IMR-90 (cell line): Measurements from ENCODE around the gene LMO1.

Source experiments
- RAD21 ChIP-seq: IDR thresholded peaks from 2 replicates; pipeline ENCODE4 v1.6.1; 2012; ENCODE audit warnings: low read length, improper control_type of control experiment
- TF ChIP-seq, protein P1 (sequence below): conservative IDR thresholded peaks from 2 replicates; pipeline ENCODE4 v1.5.1; 2012; ENCODE audit warnings: mild to moderate bottlenecking, low read depth, low read length, improper control_type of control experiment

DNA sequence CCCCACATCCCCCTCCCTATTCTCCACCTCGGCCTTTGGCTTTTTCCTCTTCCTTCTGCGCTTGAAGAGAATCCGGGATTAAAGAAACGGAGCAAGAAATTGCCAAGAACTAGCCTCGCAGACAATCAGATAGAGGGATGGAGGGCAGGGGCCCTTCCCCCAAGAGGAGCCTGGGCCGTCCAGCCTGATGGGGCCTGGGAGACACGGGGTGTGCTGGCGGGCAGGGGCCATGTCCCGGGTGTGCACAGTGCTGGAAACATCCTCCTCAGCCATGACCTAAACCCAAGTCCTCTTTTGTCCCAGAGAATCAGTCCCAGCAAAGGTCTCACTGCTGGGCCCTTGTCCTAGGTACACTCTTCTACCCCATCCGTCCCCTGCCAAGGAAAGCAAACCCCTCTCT, 47.7 kb upstream of the LMO1 start:
- TF ChIP-seq, protein P1, sequence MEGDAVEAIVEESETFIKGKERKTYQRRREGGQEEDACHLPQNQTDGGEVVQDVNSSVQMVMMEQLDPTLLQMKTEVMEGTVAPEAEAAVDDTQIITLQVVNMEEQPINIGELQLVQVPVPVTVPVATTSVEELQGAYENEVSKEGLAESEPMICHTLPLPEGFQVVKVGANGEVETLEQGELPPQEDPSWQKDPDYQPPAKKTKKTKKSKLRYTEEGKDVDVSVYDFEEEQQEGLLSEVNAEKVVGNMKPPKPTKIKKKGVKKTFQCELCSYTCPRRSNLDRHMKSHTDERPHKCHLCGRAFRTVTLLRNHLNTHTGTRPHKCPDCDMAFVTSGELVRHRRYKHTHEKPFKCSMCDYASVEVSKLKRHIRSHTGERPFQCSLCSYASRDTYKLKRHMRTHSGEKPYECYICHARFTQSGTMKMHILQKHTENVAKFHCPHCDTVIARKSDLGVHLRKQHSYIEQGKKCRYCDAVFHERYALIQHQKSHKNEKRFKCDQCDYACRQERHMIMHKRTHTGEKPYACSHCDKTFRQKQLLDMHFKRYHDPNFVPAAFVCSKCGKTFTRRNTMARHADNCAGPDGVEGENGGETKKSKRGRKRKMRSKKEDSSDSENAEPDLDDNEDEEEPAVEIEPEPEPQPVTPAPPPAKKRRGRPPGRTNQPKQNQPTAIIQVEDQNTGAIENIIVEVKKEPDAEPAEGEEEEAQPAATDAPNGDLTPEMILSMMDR: no peak
- no peak for TF ChIP-seq RAD21
